ENCODE results near the gene PPP1R3F. TPM values are rescaled to one million over a fixed set of nuclear protein-coding genes. Genes with fewer than 3 reads are reported as not detected.
A peak's percentile ranks its signal among the peaks of the same experiment; 100 is the strongest.
"Not testable (repeated sequence)": the region's sequence is repeated elsewhere in the genome, so short reads cannot be mapped to it uniquely, and the experiment has no call there.

Gene PPP1R3F
- total and polyA plus RNA-seq, 11 donors, result 13.9 to 31.7 (median 22.6) TPM

DNA sequence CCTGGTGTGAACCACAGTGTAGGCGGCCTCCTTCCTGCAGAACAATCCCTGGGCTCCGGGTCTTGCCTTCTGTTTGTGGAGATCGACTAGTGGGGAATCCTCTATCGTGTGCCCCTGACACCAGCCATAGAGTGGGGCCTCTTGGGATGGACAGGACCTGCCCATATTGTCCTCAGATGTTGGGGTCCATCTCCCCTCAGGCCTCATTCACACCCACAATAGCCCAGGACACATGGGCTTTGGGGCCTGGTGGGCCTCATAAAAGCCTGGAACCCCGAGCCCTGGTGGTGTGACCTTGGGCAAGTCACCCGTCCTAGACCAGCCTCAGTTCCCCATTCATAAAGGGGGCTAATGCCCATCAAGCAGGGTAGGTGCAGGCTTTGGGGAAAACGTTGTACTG lies 20.6 kb downstream of the PPP1R3F start:
- WGBS, 4 donors, result 66 to 78% (median 68%) methylated on average over 7 of the region's 7 CpGs

DNA sequence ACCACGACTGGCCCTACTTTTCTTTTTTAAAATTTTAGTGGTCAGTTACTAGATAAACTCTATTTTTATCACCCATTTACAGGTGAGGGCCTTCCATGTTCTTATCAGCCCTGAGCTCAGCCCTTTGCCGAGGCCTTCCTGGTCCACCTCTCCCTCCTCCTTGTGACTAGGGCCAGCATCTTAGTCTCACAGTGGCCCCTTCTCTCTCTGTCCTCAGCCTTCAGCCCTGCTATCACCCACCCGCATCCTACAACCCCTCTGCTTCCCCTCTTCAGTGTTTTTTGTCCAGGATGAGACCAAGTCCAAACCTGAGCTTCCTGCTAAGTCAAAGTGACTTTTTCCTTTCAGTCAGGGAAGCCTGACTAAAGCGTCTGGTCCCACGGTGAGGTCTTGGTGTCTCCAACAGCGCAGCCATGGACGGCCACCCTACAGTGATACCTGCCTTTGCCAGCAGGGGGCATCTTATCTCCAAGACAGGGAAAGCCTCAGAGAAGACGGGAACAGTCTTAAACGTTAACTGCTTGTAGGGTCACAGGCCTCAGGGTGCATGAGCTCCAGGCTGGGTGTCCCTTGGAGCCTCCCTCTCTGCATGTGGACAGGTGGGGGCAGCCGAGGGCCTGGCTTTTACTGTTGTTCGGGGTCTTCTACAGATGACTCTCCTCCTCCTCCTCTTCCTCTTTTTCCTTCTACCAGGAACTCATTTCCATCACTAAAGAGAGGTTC lies 22.2 kb downstream of the PPP1R3F start:
- H3K4me1 ChIP-seq, result peaks cover 0 to 7% (median 0%) of the 10 kb centered on the region in 12 donors
- DNase-seq (peak in 2 of 5 donors; percentile 46 to 50), ATAC-seq (peak in 3 of 4 donors; percentile 56 to 80 (median 66))
- H3K4me3 ChIP-seq, result no peak overlapping the region
- no peak overlapping the region for H3K27ac ChIP-seq
- 17 to 37% (median 28%) methylated on average over 11 of the region's 11 CpGs for WGBS, 4 donors
- H3K27me3 ChIP-seq, result no peaks in the 10 kb centered on the region
- H3K9me3 ChIP-seq, result no peaks in the 10 kb centered on the region
- intact Hi-C loops (cut with DNase I), result loop anchor here in 4 of 10 donors (5.0 to 10.0 kb wide), 3 partner anchors 456 to 463 kb away; no protein-coding TSS in a partner anchor
- H3K36me3 ChIP-seq, result no peaks in the 10 kb centered on the region
- no peak for TF ChIP-seq POLR2A (IDR thresholded peaks at IDR 0.05)
- TF ChIP-seq, protein P1, sequence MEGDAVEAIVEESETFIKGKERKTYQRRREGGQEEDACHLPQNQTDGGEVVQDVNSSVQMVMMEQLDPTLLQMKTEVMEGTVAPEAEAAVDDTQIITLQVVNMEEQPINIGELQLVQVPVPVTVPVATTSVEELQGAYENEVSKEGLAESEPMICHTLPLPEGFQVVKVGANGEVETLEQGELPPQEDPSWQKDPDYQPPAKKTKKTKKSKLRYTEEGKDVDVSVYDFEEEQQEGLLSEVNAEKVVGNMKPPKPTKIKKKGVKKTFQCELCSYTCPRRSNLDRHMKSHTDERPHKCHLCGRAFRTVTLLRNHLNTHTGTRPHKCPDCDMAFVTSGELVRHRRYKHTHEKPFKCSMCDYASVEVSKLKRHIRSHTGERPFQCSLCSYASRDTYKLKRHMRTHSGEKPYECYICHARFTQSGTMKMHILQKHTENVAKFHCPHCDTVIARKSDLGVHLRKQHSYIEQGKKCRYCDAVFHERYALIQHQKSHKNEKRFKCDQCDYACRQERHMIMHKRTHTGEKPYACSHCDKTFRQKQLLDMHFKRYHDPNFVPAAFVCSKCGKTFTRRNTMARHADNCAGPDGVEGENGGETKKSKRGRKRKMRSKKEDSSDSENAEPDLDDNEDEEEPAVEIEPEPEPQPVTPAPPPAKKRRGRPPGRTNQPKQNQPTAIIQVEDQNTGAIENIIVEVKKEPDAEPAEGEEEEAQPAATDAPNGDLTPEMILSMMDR (IDR thresholded peaks at IDR 0.05), result peak; percentile 40 to 63 (median 54)

More for the DNA sequence above, 20.6 kb downstream of the PPP1R3F start:
- Histone ChIP-seq H3K36me3 (peaks cover 0 to 6% (median 0%) of the 10 kb centered on the region in 9 donors), H3K4me1 (peaks cover 0 to 7% (median 0%) of the 10 kb centered on the region in 12 donors), H3K27me3 (peaks cover 0 to 6% (median 0%) of the 10 kb centered on the region in 9 donors), H3K4me3 (no peak overlapping the region), H3K9me3 (no peaks in the 10 kb centered on the region), H3K27ac (no peak overlapping the region)
- intact Hi-C loops (cut with DNase I), result loop anchor here in 4 of 10 donors (5.0 to 10.0 kb wide), 3 partner anchors 457 to 465 kb away; no protein-coding TSS in a partner anchor
- ATAC-seq, result no peak
- DNase-seq, result no peak
- TF ChIP-seq POLR2A (IDR thresholded peaks at IDR 0.05), result no peak
- TF ChIP-seq, protein P1 (IDR thresholded peaks at IDR 0.05), result no peak

DNA sequence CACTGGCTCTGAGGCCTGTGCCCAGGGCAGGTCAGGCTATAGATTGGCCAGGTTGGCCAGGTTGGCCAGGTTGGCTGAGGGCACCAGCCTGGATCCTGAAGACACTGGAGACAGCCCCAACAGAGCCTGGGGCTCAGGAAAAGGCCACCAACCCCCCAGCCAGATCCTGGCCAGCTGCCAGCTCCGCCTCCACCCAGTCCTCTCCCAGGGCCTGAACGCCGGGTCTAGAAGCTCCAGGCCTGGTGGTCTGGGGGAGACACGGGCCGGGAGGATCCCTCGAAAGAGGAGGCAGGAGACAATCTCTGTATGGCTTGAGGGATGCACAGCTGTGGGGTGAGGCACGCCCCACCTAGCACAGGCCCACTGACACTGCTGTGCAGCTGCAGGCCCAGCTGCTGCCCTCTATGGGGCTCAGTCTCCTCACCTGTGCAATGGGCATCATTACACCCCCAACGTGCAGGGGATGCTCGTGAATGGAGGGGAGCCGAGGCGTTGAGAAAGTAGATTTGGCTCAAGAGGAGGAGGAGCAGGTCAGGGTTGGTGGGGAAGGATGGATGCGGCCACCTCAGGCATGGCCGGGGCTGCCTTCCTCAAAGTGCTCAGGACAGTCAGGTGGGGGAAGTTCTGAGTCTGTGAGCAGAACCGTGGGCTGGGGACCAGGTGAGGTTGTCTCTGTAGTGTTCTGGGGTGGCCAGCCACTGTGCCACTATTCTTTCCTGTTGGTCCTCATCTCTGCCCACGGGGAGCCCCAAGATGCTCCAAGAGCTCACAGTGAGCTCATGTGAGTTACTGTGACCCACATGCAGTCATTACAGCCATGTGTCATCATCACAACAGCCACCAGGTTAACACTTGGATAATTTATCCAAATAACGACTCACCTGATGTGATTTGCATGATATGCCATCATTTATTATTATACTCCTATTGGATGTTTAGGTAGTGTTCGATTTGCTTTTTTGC lies 23.1 kb downstream of the PPP1R3F start:
- WGBS, 4 donors, result 72 to 85% (median 82%) methylated on average over 12 to 17 of the region's 17 CpGs
- no peaks in the 10 kb centered on the region for H3K27me3 ChIP-seq
- H3K27ac ChIP-seq, result no peak overlapping the region
- TF ChIP-seq, protein P1 (IDR thresholded peaks at IDR 0.05), result no peak
- TF ChIP-seq POLR2A (IDR thresholded peaks at IDR 0.05), result no peak
- ATAC-seq (peak in 1 of 4 donors; percentile 32), DNase-seq (no peak)
- H3K9me3 ChIP-seq, result no peaks in the 10 kb centered on the region
- H3K4me1 ChIP-seq, result peaks cover 0 to 7% (median 0%) of the 10 kb centered on the region in 12 donors
- intact Hi-C loops (cut with DNase I), result loop anchor here in 4 of 10 donors (5.0 to 10.0 kb wide), 3 partner anchors 455 to 462 kb away; no protein-coding TSS in a partner anchor
- H3K4me3 ChIP-seq, result no peak overlapping the region
- H3K36me3 ChIP-seq, result no peaks in the 10 kb centered on the region

DNA sequence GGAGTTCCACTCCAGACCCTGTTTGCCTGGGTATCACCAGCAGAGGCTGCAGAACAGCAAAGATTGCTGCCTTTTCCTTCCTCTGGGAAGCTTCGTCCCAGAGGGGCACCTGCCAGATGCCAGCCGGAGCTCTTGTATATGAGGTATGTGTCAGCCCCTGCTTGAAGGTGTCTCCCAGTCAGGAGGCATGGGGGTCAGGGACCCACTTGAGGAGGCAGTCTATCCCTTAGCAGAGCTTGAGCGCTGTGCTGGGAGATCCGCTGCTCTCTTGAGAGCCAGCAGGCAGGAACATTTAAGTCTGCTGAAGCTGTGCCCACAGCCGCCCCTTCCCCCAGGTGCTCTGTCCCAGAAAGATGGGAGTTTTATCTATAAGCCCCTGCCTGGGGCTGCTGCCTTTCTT lies 29.7 kb downstream of the PPP1R3F start:
- H3K4me1 ChIP-seq, ATAC-seq, DNase-seq, H3K36me3 ChIP-seq, H3K9me3 ChIP-seq, H3K4me3 ChIP-seq, H3K27ac ChIP-seq: not testable (repeated sequence)
- peaks cover 0 to 16% (median 0%) of the 10 kb centered on the region in 9 donors for H3K27me3 ChIP-seq
- intact Hi-C loops (cut with DNase I), result loop anchor here in 1 of 10 donors (10.0 kb wide), 1 partner anchor 456 kb away; no protein-coding TSS in a partner anchor
- 81 to 89% (median 83%) methylated on average over 4 to 5 of the region's 5 CpGs for WGBS, 4 donors
